Heart left ventricle (tissue), 16 donors: ENCODE results near the gene MEIS2. TPM values are rescaled to one million over a fixed set of nuclear protein-coding genes. Genes with fewer than 3 reads are reported as not detected.

Experiments
- ATAC-seq, 4 donors: fragments of 200-7000 bp; cut with Tn5 transposase; one replicate each; pipeline ENCODE4 v1.9.1; 2020 to 2022; ENCODE audit warnings: moderate library complexity in 4 of 4, mild to moderate bottlenecking in 3 of 4, moderate number of reproducible peaks in 1 of 4
- DNase-seq, 5 donors: peaks; one replicate each; pipeline ENCODE4 v3.0.0-alpha.2; 2020
- H3K27ac ChIP-seq, 12 donors: fragments of 200-600 bp; sonication (generic) in 4 of 12; one replicate each; pipeline versions ENCODE4 v1.5.0 to v1.8.0; 2016 to 2022; ENCODE audit warnings: mild to moderate bottlenecking in 2 of 12
- H3K27me3 ChIP-seq, 9 donors: fragments of 200-600 bp; sonication (generic) in 2 of 9; one replicate each; pipeline versions ENCODE4 v1.5.1 to v1.8.0; 2016 to 2022; ENCODE audit warnings: mild to moderate bottlenecking in 3 of 9
- H3K36me3 ChIP-seq, 9 donors: fragments of 200-600 bp; sonication (generic) in 2 of 9; one replicate each; pipeline versions ENCODE4 v1.5.0 to v1.8.0; 2018 to 2022; ENCODE audit warnings: mild to moderate bottlenecking in 2 of 9
- H3K4me1 ChIP-seq, 12 donors: fragments of 200-600 bp; sonication (generic) in 4 of 12; one replicate each; pipeline versions ENCODE4 v1.5.0 to v1.8.0; 2016 to 2022; ENCODE audit warnings: mild to moderate bottlenecking in 3 of 12
- H3K4me3 ChIP-seq, 12 donors: fragments of 200-600 bp; sonication (generic) in 4 of 12; one replicate each; pipeline versions ENCODE4 v1.5.0 to v1.8.0; 2017 to 2022; ENCODE audit warnings: mild to moderate bottlenecking in 9 of 12, moderate library complexity in 4 of 12
- H3K9me3 ChIP-seq, 12 donors: fragments of 200-600 bp; sonication (generic) in 4 of 12; one replicate each; pipeline versions ENCODE4 v1.5.0 to v1.8.0; 2016 to 2022; ENCODE audit warnings: mild to moderate bottlenecking in 1 of 12
- CTCF ChIP-seq, 12 donors: fragments of 200-600 bp; sonication (generic) in 4 of 12; IDR thresholded peaks; one replicate each; pipeline versions ENCODE4 v1.5.0 to v1.8.0; 2018 to 2022; ENCODE audit warnings: antibody characterized with exemption in 12 of 12, mild to moderate bottlenecking in 5 of 12
- POLR2A ChIP-seq, 2 donors: fragments of 450-650 bp; IDR thresholded peaks; one replicate each; pipeline ENCODE4 v1.6.1; 2017; ENCODE audit warnings: antibody characterized with exemption in 2 of 2, mild to moderate bottlenecking in 2 of 2, moderate library complexity in 2 of 2
- WGBS, 4 donors: extraction: QIAGEN DNeasy Blood & Tissue Kit in 2 of 4; methylation state at CpG; one replicate each; pipeline versions ENCODE4 v1.1.5 to v1.1.7; 2013 to 2018; 5-methylcytosine and 5-hydroxymethylcytosine counted together
- intact Hi-C, 10 donors: fragments of 100-400 bp; cut with DNase I; formaldehyde crosslinking; loops; one replicate each; pipeline versions ENCODE4 v1.11.1 to v1.14.2; 2022
- polyA plus RNA-seq, 2 donors: library from polyadenylated mRNA; stranded (reverse); fragments of 200-250 nt; gene quantifications; one replicate each; pipeline ENCODE4 v1.2.3, GENCODE V29; 2013
- total RNA-seq, 9 donors: library from RNA; depleted of rRNA in 2 of 9; stranded (reverse); fragments of >200 nt in 2 of 9; fragmentation: NEBNext Ultra II Directional in 3 of 9; extraction: Animal tissue kit (Norgen Biotek cat#: 25700) in 3 of 9; gene quantifications; one replicate each; pipeline versions ENCODE4 v1.1.0 to v1.2.4, GENCODE V29; 2016 to 2023
- donor health status: ischemic (EF 13 %, LVEDD 7.1; RV severe dilation, severe dysfunction).
- donor health status: healthy with polysubstance abuse.
- donor health status: DM: no; HTN: yes; CAD: no.
- donor health status: DM: no; HTN: no; CAD: no.
- donor health status: ischemic (EF 25% LVEDD 6.9; RV normal size, moderate dysfunction).
- donor health status: ischemic (EF 25% LVEDD 5.7; RV mildly dilated, moderate dysfunction).
- donor health status: healthy.
- donor health status: DM: yes; HTN: yes; CAD: no.
- donor health status: ischemic (EF 35%, LVEDD 5.7; RV mildly dilated, moderate dysfunction).
- donor health status: nonischemic (EF 11% LVEDD 7.7; RV severe dilation, severe dysfunction).
- donor health status: DM: yes; HTN: yes; CAD: no.
- donor health status: PGD.
- donor health status: ischemic (EF 29% LVEDD 5.4; RV normal size, mild dysfunction).
- donor health status: nonischemic (EF 23%, LVEDD 6.1; RV moderate dilation, normal function).

Gene MEIS2
- total and polyA plus RNA-seq, 11 donors, result 13.2 to 89.7 (median 49.7) TPM

- no peak for TF ChIP-seq CTCF (IDR thresholded peaks at IDR 0.05)
- TF ChIP-seq POLR2A (IDR thresholded peaks at IDR 0.05), result no peak
- 65 to 82% (median 70%) methylated on average over 8 of the region's 8 CpGs for WGBS, 4 donors
- Histone ChIP-seq H3K27me3 (peaks cover 0 to 64% (median 11%) of the 10 kb centered on the region in 9 donors), H3K27ac (no peak overlapping the region), H3K4me1 (peaks cover 0 to 15% (median 2%) of the 10 kb centered on the region in 12 donors), H3K9me3 (no peaks in the 10 kb centered on the region), H3K4me3 (no peak overlapping the region), H3K36me3 (no peaks in the 10 kb centered on the region)
- ATAC-seq (no peak), DNase-seq (no peak)
- intact Hi-C loops, result no loop called here
These were observed 223.1 kb downstream of the MEIS2 start for GRCh38 chr15:36877294-36877693.

GRCh38 chr15:36875740-36876334 lies 224.5 kb downstream of the MEIS2 start:
- H3K27ac ChIP-seq, result no peak overlapping the region
- TF ChIP-seq CTCF (IDR thresholded peaks at IDR 0.05) (no peak), POLR2A (IDR thresholded peaks at IDR 0.05) (no peak)

GRCh38 chr15:36874930-36875329 lies 225.4 kb downstream of the MEIS2 start:
- peaks cover 0 to 10% (median 1%) of the 10 kb centered on the region in 12 donors for H3K4me1 ChIP-seq
- no peaks in the 10 kb centered on the region for H3K9me3 ChIP-seq
- H3K27ac ChIP-seq, result no peak overlapping the region
- H3K36me3 ChIP-seq, result no peaks in the 10 kb centered on the region
- intact Hi-C loops, result no loop called here
- WGBS, 4 donors, result 77 to 86% (median 82%) methylated on average over 5 of the region's 5 CpGs
- TF ChIP-seq POLR2A (IDR thresholded peaks at IDR 0.05), result no peak
- TF ChIP-seq CTCF (IDR thresholded peaks at IDR 0.05), result no peak
- H3K27me3 ChIP-seq, result peaks cover 0 to 40% (median 0%) of the 10 kb centered on the region in 9 donors
- DNase-seq, result no peak
- ATAC-seq, result no peak
- H3K4me3 ChIP-seq, result no peak overlapping the region

More at GRCh38 chr15:36875740-36876334, 224.5 kb downstream of the MEIS2 start:
- Histone ChIP-seq H3K4me1 (peaks cover 0 to 15% (median 2%) of the 10 kb centered on the region in 12 donors), H3K36me3 (no peaks in the 10 kb centered on the region), H3K27me3 (peaks cover 0 to 49% (median 8%) of the 10 kb centered on the region in 9 donors), H3K4me3 (no peak overlapping the region), H3K9me3 (no peaks in the 10 kb centered on the region)
- intact Hi-C loops, result no loop called here
- no peak for DNase-seq
- ATAC-seq, result no peak
- WGBS, 4 donors, result 51 to 63% (median 58%) methylated on average over 2 of the region's 2 CpGs

- Histone ChIP-seq H3K36me3 (no peaks in the 10 kb centered on the region), H3K4me1 (no peaks in the 10 kb centered on the region), H3K4me3 (no peak overlapping the region), H3K27ac (no peak overlapping the region), H3K27me3 (no peaks in the 10 kb centered on the region), H3K9me3 (no peaks in the 10 kb centered on the region)
- WGBS, 4 donors, result 92 to 95% (median 94%) methylated on average over 4 of the region's 4 CpGs
- ATAC-seq, result no peak
- intact Hi-C loops, result loop anchor here in 1 of 10 donors (10.0 kb wide), 1 partner anchor 343 kb away; no protein-coding TSS in a partner anchor
- DNase-seq, result no peak
- no peak for TF ChIP-seq POLR2A (IDR thresholded peaks at IDR 0.05)
- no peak for TF ChIP-seq CTCF (IDR thresholded peaks at IDR 0.05)
These were observed 232.9 kb downstream of the MEIS2 start for GRCh38 chr15:36867436-36867835.
